Gastroesophageal sphincter (tissue), 4 donors: ENCODE results near the gene SSTR4. TPM values are rescaled to one million over a fixed set of nuclear protein-coding genes. Genes with fewer than 3 reads are reported as not detected.

Experiments used
- ATAC-seq: fragments of 150-250 bp; one replicate; pipeline ENCODE4 v1.9.1; 2016; ENCODE audit warnings: mild to moderate bottlenecking, moderate library complexity
- H3K27ac ChIP-seq, 4 donors: fragments of 200-600 bp; sonication (generic) in 3 of 4; 1 replicate in 3 of 4; 2 replicates in 1 of 4; pipeline ENCODE4 v1.5.1; 2016 to 2019
- H3K27me3 ChIP-seq: fragments of 200-600 bp; sonication (generic); one replicate; pipeline ENCODE4 v1.5.1; 2019
- H3K36me3 ChIP-seq, 2 donors: fragments of 200-600 bp; sonication (generic); one replicate each; pipeline ENCODE4 v1.5.1; 2019; ENCODE audit warnings: control low read depth in 1 of 2
- H3K4me1 ChIP-seq, 3 donors: fragments of 200-600 bp; sonication (generic); 1 replicate in 2 of 3; 2 replicates in 1 of 3; pipeline ENCODE4 v1.5.1; 2016 to 2019; ENCODE audit warnings: control low read depth in 2 of 3
- H3K4me3 ChIP-seq, 2 donors: fragments of 200-600 bp; sonication (generic); one replicate each; pipeline ENCODE4 v1.5.1; 2019; ENCODE audit warnings: mild to moderate bottlenecking in 1 of 2, moderate library complexity in 1 of 2
- H3K9me3 ChIP-seq, 3 donors: fragments of 200-600 bp; sonication (generic); one replicate each; pipeline ENCODE4 v1.5.1; 2017 to 2019; ENCODE audit warnings: control low read depth in 2 of 3
- EP300 ChIP-seq: sonication (generic); formaldehyde crosslinking; IDR thresholded peaks from one replicate; pipeline ENCODE4 v1.6.1; 2017; ENCODE audit warnings: antibody characterized with exemption, mild to moderate bottlenecking
- POLR2A ChIP-seq, 2 donors: fragments of 450-650 bp; IDR thresholded peaks; one replicate each; pipeline ENCODE4 v1.6.1; 2017; ENCODE audit warnings: antibody characterized with exemption in 2 of 2, mild to moderate bottlenecking in 2 of 2, moderate library complexity in 1 of 2
- POLR2AphosphoS5 ChIP-seq: sonication (generic); formaldehyde crosslinking; IDR thresholded peaks from one replicate; pipeline ENCODE4 v1.6.1; 2017; ENCODE audit warnings: antibody characterized with exemption
- WGBS, 2 donors: methylation state at CpG; one replicate each; pipeline ENCODE4 v1.1.5; 2018; ENCODE audit warnings: low coverage in 1 of 2; 5-methylcytosine and 5-hydroxymethylcytosine counted together
- total RNA-seq, 4 donors: library from RNA; depleted of rRNA; stranded (reverse); fragments of >200 nt; gene quantifications; one replicate each; pipeline ENCODE4 v1.1.0, GENCODE V29; 2016
- TF ChIP-seq, protein P1 (sequence below), 4 experiments: fragments of 200-600 bp in 2 of 4; fragments of 450-650 bp in 2 of 4; sonication (generic) in 1 of 4; IDR thresholded peaks; one replicate each; pipeline ENCODE4 v1.5.1; 2017 to 2019; ENCODE audit warnings: antibody characterized with exemption in 4 of 4, mild to moderate bottlenecking in 2 of 4, moderate library complexity in 2 of 4

Gene SSTR4
- total RNA-seq, 4 donors from 2014 or later: 0.58 TPM; not detected in 3

DNA sequence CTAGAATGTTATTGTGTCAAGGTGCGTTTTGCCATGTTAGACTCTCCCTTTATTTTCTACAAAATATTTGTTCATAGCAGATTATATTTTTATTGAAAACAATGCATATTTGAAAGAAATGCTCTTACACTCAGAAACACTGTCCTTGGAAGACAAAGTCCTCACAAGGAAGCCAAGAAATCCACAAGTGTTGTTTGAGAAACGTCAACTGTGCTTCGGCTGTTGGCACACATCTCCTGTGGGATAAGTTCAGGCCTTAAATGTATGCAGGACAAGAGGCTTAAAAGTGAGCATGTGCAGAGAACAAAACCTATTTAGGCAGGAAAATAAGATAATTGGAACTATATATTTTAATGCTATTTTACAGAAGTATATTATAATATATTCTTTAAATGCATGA, 23.9 kb downstream of the SSTR4 start:
- no peaks in the 10 kb centered on the region for H3K36me3 ChIP-seq
- H3K27me3 ChIP-seq: no peaks in the 10 kb centered on the region
- TF ChIP-seq POLR2A (IDR thresholded peaks at IDR 0.05): no peak
- TF ChIP-seq EP300: no peak
- TF ChIP-seq, protein P1, sequence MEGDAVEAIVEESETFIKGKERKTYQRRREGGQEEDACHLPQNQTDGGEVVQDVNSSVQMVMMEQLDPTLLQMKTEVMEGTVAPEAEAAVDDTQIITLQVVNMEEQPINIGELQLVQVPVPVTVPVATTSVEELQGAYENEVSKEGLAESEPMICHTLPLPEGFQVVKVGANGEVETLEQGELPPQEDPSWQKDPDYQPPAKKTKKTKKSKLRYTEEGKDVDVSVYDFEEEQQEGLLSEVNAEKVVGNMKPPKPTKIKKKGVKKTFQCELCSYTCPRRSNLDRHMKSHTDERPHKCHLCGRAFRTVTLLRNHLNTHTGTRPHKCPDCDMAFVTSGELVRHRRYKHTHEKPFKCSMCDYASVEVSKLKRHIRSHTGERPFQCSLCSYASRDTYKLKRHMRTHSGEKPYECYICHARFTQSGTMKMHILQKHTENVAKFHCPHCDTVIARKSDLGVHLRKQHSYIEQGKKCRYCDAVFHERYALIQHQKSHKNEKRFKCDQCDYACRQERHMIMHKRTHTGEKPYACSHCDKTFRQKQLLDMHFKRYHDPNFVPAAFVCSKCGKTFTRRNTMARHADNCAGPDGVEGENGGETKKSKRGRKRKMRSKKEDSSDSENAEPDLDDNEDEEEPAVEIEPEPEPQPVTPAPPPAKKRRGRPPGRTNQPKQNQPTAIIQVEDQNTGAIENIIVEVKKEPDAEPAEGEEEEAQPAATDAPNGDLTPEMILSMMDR (IDR thresholded peaks at IDR 0.05): no peak
- TF ChIP-seq POLR2AphosphoS5: no peak
- H3K9me3 ChIP-seq: no peaks in the 10 kb centered on the region
- no peak overlapping the region for H3K4me3 ChIP-seq
- WGBS, 2 donors: 34 to 69% methylated on average over 3 of the region's 3 CpGs
- no peak overlapping the region for H3K27ac ChIP-seq
- ATAC-seq: no peak
- peaks cover 0 to 37% (median 26%) of the 10 kb centered on the region in 3 donors for H3K4me1 ChIP-seq

DNA sequence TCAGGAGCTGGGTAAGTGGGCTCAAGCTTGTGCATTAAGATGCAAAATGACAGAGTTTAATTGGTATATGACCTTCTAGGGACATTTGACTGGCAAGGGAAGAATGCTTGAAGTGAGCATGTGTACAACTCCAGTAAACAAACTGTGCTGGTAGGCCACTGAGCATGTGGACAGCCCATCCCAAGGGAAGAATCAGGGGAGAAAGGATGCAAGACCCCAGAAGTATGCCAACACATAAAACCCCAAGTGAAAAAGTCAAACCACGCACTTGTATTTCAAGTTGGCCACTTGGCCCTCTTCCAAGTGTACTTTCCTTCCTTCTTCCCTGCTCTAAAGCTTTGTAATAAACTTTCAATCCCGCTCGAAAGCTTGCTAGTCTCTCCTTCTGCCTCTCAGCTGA, 24.7 kb downstream of the SSTR4 start:
- ATAC-seq: no peak
- peaks cover 0 to 37% (median 26%) of the 10 kb centered on the region in 3 donors for H3K4me1 ChIP-seq
- no peaks in the 10 kb centered on the region for H3K9me3 ChIP-seq
- H3K27me3 ChIP-seq: no peaks in the 10 kb centered on the region
- WGBS, 2 donors: 23 to 66% methylated on average over 3 of the region's 3 CpGs
- H3K27ac ChIP-seq: no peak overlapping the region
- TF ChIP-seq, protein P1 (IDR thresholded peaks at IDR 0.05): no peak
- TF ChIP-seq EP300 (no peak), POLR2AphosphoS5 (no peak), POLR2A (IDR thresholded peaks at IDR 0.05) (no peak)
- no peak overlapping the region for H3K4me3 ChIP-seq
- no peaks in the 10 kb centered on the region for H3K36me3 ChIP-seq

DNA sequence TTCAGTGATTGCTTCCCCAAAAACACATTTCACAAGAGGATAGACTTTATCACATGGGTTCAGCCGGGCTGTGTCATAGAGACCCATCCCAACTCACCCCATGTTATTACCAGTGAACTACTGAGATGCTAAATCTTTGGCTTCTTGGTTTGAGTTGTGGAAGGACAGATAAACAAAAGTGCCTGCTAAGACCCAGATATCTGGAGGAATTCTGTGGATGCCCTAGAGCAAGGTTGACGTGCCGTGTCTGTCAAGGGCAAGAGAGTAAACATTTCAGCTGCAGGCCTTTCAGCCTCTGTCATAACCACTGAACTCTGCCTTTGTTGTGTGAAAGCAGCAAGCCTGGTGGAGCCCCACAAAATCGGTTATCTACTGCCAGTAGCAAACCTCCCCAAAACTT, 25.5 kb downstream of the SSTR4 start:
- ATAC-seq: no peak
- no peak overlapping the region for H3K4me3 ChIP-seq
- no peaks in the 10 kb centered on the region for H3K36me3 ChIP-seq
- no peaks in the 10 kb centered on the region for H3K27me3 ChIP-seq
- H3K4me1 ChIP-seq: peaks cover 0 to 37% (median 26%) of the 10 kb centered on the region in 3 donors
- no peaks in the 10 kb centered on the region for H3K9me3 ChIP-seq
- WGBS, 2 donors: 88 to 90% methylated on average over 1 to 4 of the region's 4 CpGs
- peak overlapping the region in 2 of 4 donors; percentile 60 to 76 for H3K27ac ChIP-seq
- TF ChIP-seq EP300 (no peak), POLR2AphosphoS5 (no peak), POLR2A (IDR thresholded peaks at IDR 0.05) (no peak)
- TF ChIP-seq, protein P1 (IDR thresholded peaks at IDR 0.05): no peak

DNA sequence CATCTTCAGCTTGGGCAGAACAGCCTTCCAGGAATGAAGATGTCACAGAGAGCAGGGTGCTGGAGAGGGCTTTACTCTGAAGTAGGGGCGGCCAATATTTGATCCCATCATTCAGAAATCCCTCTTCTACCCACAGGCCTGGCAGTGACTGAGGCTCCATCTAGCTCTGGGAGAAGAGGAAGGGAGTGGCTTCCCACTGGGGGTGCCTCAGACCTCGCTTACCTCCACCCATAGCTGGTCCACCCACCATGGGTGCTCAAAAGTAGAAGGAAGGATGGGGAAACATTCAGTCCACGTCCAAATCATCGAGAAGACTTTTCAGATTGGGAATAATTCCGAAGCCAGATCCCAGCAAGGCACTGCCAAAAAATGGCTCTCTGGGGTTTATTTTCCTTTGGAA, 26.1 kb downstream of the SSTR4 start:
- Histone ChIP-seq H3K4me3 (no peak overlapping the region), H3K4me1 (peaks cover 0 to 37% (median 26%) of the 10 kb centered on the region in 3 donors), H3K9me3 (no peaks in the 10 kb centered on the region), H3K36me3 (no peaks in the 10 kb centered on the region), H3K27ac (peak overlapping the region; percentile 12 to 76 (median 65)), H3K27me3 (peaks cover under 1% of the 10 kb centered on the region)
- TF ChIP-seq, protein P1 (IDR thresholded peaks at IDR 0.05): no peak
- TF ChIP-seq EP300 (no peak), POLR2AphosphoS5 (no peak), POLR2A (IDR thresholded peaks at IDR 0.05) (no peak)
- 50 to 100% methylated on average over 1 to 5 of the region's 5 CpGs for WGBS, 2 donors
- ATAC-seq: no peak

DNA sequence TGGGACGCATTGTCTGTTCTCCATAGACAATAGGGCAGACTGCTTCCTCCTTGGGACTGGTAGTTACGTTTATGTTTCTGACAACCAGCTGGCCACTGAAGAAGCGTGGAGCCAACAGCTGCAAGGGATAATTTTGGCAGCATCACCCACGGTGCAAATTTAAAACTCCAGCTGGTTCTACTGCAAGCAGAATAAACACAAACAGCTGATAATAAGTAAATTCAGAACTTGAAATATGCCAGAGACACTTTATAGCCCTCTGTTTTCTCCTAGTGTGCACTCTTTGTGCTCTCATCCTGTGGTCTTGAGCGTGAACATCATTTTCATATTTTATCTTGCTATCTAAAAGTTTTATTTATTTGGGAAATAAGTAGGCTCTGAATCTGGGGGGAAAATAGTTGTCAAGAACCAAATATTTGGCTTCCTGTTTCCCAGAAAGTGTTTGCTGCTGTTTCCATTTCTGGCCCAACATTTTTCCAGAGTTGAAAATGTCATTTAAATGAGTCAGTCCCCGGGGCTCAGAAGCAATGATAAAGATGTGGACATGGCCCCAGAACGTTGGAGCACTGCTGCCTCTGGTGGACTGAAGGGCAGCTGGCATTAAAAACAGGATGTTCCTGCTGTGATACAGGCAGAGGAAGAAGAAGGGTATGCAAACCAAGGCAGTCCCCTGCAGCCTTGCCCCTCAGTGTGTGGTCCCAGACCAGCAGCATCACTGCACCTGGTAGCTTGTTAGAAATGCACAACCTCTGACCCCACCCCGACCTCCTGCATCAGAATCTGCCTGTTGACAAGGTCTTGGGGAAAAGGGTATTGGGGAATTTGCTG, 26.8 kb downstream of the SSTR4 start:
- Histone ChIP-seq H3K4me1 (peaks cover 0 to 37% (median 26%) of the 10 kb centered on the region in 3 donors), H3K27ac (peak overlapping the region; percentile 12 to 76 (median 65)), H3K9me3 (no peaks in the 10 kb centered on the region), H3K27me3 (peaks cover 7% of the 10 kb centered on the region), H3K4me3 (no peak overlapping the region), H3K36me3 (no peaks in the 10 kb centered on the region)
- no peak for TF ChIP-seq POLR2A (IDR thresholded peaks at IDR 0.05)
- peak; percentile 36 for TF ChIP-seq POLR2AphosphoS5
- TF ChIP-seq EP300: no peak
- TF ChIP-seq, protein P1 (IDR thresholded peaks at IDR 0.05): peak in 3 of 4 experiments; percentile 6 to 53 (median 47)
- ATAC-seq: peak; percentile 83
- 4 to 10% methylated on average over 4 to 8 of the region's 8 CpGs for WGBS, 2 donors
